ENCODE data around the gene HNMT.

Gene HNMT

GRCh38 chr2:138029276-138029675 lies 65.0 kb downstream of the HNMT start:
- H3K27ac ChIP-seq = no peak overlapping the region
- no peak for DNase-seq (ENCODE audit: low spot score)
- CTCF ChIA-PET = no interaction called here
- TF ChIP-seq CTCF (conservative IDR thresholded peaks at IDR 0.05; ENCODE audit: low read depth) = no peak
- POLR2A ChIA-PET (ENCODE audit: low non-redundant PET) = no interaction called here

- ChIA-PET CTCF (no interaction called here), POLR2A (ENCODE audit: low non-redundant PET) (no interaction called here)
- H3K27ac ChIP-seq = no peak overlapping the region
- DNase-seq (ENCODE audit: low spot score) = no peak
- no peak for TF ChIP-seq CTCF (conservative IDR thresholded peaks at IDR 0.05; ENCODE audit: low read depth)
Observed at GRCh38 chr2:138030459-138030858, 66.2 kb downstream of the HNMT start.

- ChIA-PET POLR2A (ENCODE audit: low non-redundant PET) (no interaction called here), CTCF (no interaction called here)
- no peak for DNase-seq (ENCODE audit: low spot score)
- TF ChIP-seq CTCF (conservative IDR thresholded peaks at IDR 0.05; ENCODE audit: low read depth) = no peak
- H3K27ac ChIP-seq = no peak overlapping the region
Observed at GRCh38 chr2:138032334-138032733, 68.1 kb downstream of the HNMT start.

GRCh38 chr2:138034536-138034935 lies 70.3 kb downstream of the HNMT start:
- DNase-seq (ENCODE audit: low spot score) = no peak
- no peak overlapping the region for H3K27ac ChIP-seq
- ChIA-PET POLR2A (ENCODE audit: low non-redundant PET) (no interaction called here), CTCF (interaction anchor here (0.9 kb wide), 1 partner anchor 37 kb away, joined by 4 read pairs; no protein-coding TSS in a partner anchor)
- TF ChIP-seq CTCF (conservative IDR thresholded peaks at IDR 0.05; ENCODE audit: low read depth) = no peak

GRCh38 chr2:138035608-138036217 lies 71.4 kb downstream of the HNMT start:
- ChIA-PET CTCF (interaction anchor here (0.9 kb wide), 1 partner anchor 36 kb away, joined by 4 read pairs; no protein-coding TSS in a partner anchor), POLR2A (ENCODE audit: low non-redundant PET) (no interaction called here)
- no peak overlapping the region for H3K27ac ChIP-seq
- TF ChIP-seq CTCF (conservative IDR thresholded peaks at IDR 0.05; ENCODE audit: low read depth) = no peak
- DNase-seq (ENCODE audit: low spot score) = no peak

- CTCF ChIA-PET = no interaction called here
- DNase-seq (ENCODE audit: low spot score) = no peak
- H3K27ac ChIP-seq = no peak overlapping the region
- POLR2A ChIA-PET (ENCODE audit: low non-redundant PET) = no interaction called here
- TF ChIP-seq CTCF (conservative IDR thresholded peaks at IDR 0.05; ENCODE audit: low read depth) = no peak
Observed at GRCh38 chr2:138036522-138036921, 72.2 kb downstream of the HNMT start.
